Astrocyte (in vitro differentiated cells and primary cell): ENCODE results near the gene LLPH. TPM values are rescaled to one million over a fixed set of nuclear protein-coding genes. Genes with fewer than 3 reads are reported as not detected.

ENCODE experiments used
- DNase-seq: peaks from one replicate; pipeline ENCODE4 v3.0.0-alpha.2; 2010; ENCODE audit warnings: low read depth
- FAIRE-seq: peaks from 2 replicates; lab custom pipeline; 2011; peaks lifted over from hg19 to GRCh38; lab: Jason Lieb, UNC
- H2AFZ ChIP-seq: 2 replicates; pipeline ENCODE4 v1.6.0; 2012; ENCODE audit warnings: low read depth, low read length, inconsistent platforms
- H3K27ac ChIP-seq: 2 replicates; pipeline ENCODE4 v1.5.1; 2011; ENCODE audit warnings: low read depth, low read length, inconsistent platforms
- H3K27me3 ChIP-seq: 2 replicates; pipeline ENCODE4 v1.6.0; 2011; ENCODE audit warnings: low read length, inconsistent platforms; ENCODE audit not compliant: insufficient read depth
- H3K36me3 ChIP-seq: 2 replicates; pipeline ENCODE4 v1.5.1; 2011; ENCODE audit warnings: low read length, inconsistent platforms; ENCODE audit not compliant: insufficient read depth
- H3K4me1 ChIP-seq: 2 replicates; pipeline ENCODE4 v1.5.1; 2011; ENCODE audit warnings: low read length, inconsistent platforms; ENCODE audit not compliant: insufficient read depth
- H3K4me2 ChIP-seq: 2 replicates; pipeline ENCODE4 v1.6.0; 2012; ENCODE audit warnings: low read length, inconsistent platforms
- H3K4me3 ChIP-seq: 2 replicates; pipeline ENCODE4 v1.5.1; 2011; ENCODE audit warnings: low read depth, mild to moderate bottlenecking, low read length, inconsistent platforms; ENCODE audit not compliant: insufficient read depth
- H3K79me2 ChIP-seq: 2 replicates; pipeline ENCODE4 v1.6.0; 2012; ENCODE audit warnings: mild to moderate bottlenecking, low read length, inconsistent platforms; ENCODE audit not compliant: insufficient read depth
- H3K9ac ChIP-seq: 2 replicates; pipeline ENCODE4 v1.6.0; 2012; ENCODE audit warnings: mild to moderate bottlenecking, low read length, inconsistent platforms
- H3K9me3 ChIP-seq: 2 replicates; pipeline ENCODE4 v1.5.1; 2012; ENCODE audit warnings: low read depth, mild to moderate bottlenecking, low read length, inconsistent platforms; ENCODE audit not compliant: insufficient read depth
- H4K20me1 ChIP-seq: 2 replicates; pipeline ENCODE4 v1.6.0; 2012; ENCODE audit warnings: low read length, inconsistent platforms; ENCODE audit not compliant: insufficient read depth
- H3K27ac Mint-ChIP-seq: one replicate; pipeline ENCODE4 v1.8.0; 2021; ENCODE audit warnings: mild to moderate bottlenecking, mixed read lengths; ENCODE audit not compliant: unreplicated experiment
- H3K27me3 Mint-ChIP-seq: one replicate; pipeline ENCODE4 v1.8.0; 2021; ENCODE audit warnings: low read depth, mixed read lengths; ENCODE audit not compliant: unreplicated experiment
- H3K36me3 Mint-ChIP-seq: one replicate; pipeline ENCODE4 v1.8.0; 2021; ENCODE audit warnings: low read depth, mixed read lengths; ENCODE audit not compliant: unreplicated experiment
- H3K4me1 Mint-ChIP-seq: one replicate; pipeline ENCODE4 v1.8.0; 2021; ENCODE audit warnings: low read depth, mixed read lengths; ENCODE audit not compliant: unreplicated experiment
- H3K4me3 Mint-ChIP-seq: one replicate; pipeline ENCODE4 v1.8.0; 2021; ENCODE audit warnings: mild to moderate bottlenecking, moderate library complexity, mixed read lengths; ENCODE audit not compliant: unreplicated experiment
- H3K9me3 Mint-ChIP-seq: one replicate; pipeline ENCODE4 v1.8.0; 2021; ENCODE audit warnings: mild to moderate bottlenecking, mixed read lengths; ENCODE audit not compliant: unreplicated experiment
- CTCF ChIP-seq: IDR thresholded peaks from 2 replicates; pipeline ENCODE4 v1.5.1; 2011; ENCODE audit warnings: low read depth, mild to moderate bottlenecking, inconsistent platforms, low read length, moderate library complexity; ENCODE audit not compliant: insufficient read depth
- EZH2 ChIP-seq: IDR thresholded peaks from 2 replicates; pipeline ENCODE4 v1.6.1; 2012; ENCODE audit warnings: mild to moderate bottlenecking, low read length, inconsistent platforms; ENCODE audit not compliant: insufficient read depth
- total RNA-seq: library from RNA; stranded (reverse); gene quantifications from 2 replicates; pipeline ENCODE4 v1.2.1, GENCODE V29; 2021

LLPH gene
- total RNA-seq, 1 donor from 2014 or later, result 37.3 TPM

- no peak overlapping the region for H3K27ac Mint-ChIP-seq
- Histone ChIP-seq H3K27me3 (no peaks in the 10 kb centered on the region), H3K27ac (no peak overlapping the region), H3K36me3 (no peaks in the 10 kb centered on the region), H3K4me3 (no peak overlapping the region), H4K20me1 (no peaks in the 10 kb centered on the region), H2AFZ (no peak overlapping the region), H3K4me2 (no peak overlapping the region), H3K9me3 (no peaks in the 10 kb centered on the region), H3K4me1 (no peaks in the 10 kb centered on the region), H3K79me2 (no peaks in the 10 kb centered on the region), H3K9ac (no peak overlapping the region)
- FAIRE-seq (no peak), DNase-seq (no peak)
- peaks cover 2% of the 10 kb centered on the region for H3K36me3 Mint-ChIP-seq
- no peak overlapping the region for H3K4me3 Mint-ChIP-seq
- no peaks in the 10 kb centered on the region for H3K9me3 Mint-ChIP-seq
- H3K27me3 Mint-ChIP-seq, result no peaks in the 10 kb centered on the region
- H3K4me1 Mint-ChIP-seq, result peaks cover 8% of the 10 kb centered on the region
- TF ChIP-seq EZH2, result no peak
- no peak for TF ChIP-seq CTCF
Measured at GRCh38 chr12:66111605-66112004, 18.9 kb downstream of the LLPH start.

- Mint-ChIP-seq H3K27me3 (peaks cover 2% of the 10 kb centered on the region), H3K4me1 (peaks cover 8% of the 10 kb centered on the region), H3K36me3 (no peaks in the 10 kb centered on the region), H3K4me3 (no peak overlapping the region), H3K9me3 (no peaks in the 10 kb centered on the region), H3K27ac (no peak overlapping the region)
- Histone ChIP-seq H3K4me1 (no peaks in the 10 kb centered on the region), H3K27me3 (peaks cover 3% of the 10 kb centered on the region), H3K27ac (no peak overlapping the region), H3K36me3 (no peaks in the 10 kb centered on the region), H2AFZ (no peak overlapping the region), H3K9me3 (no peaks in the 10 kb centered on the region), H4K20me1 (no peaks in the 10 kb centered on the region), H3K79me2 (no peaks in the 10 kb centered on the region), H3K4me3 (no peak overlapping the region), H3K4me2 (no peak overlapping the region), H3K9ac (no peak overlapping the region)
- FAIRE-seq (no peak), DNase-seq (no peak)
- TF ChIP-seq CTCF (no peak), EZH2 (no peak)
Measured at GRCh38 chr12:66109056-66109455, 21.5 kb downstream of the LLPH start.

GRCh38 chr12:66108386-66108785 is 22.2 kb downstream of the LLPH start:
- no peak for DNase-seq
- Histone ChIP-seq H3K27ac (no peak overlapping the region), H3K9ac (no peak overlapping the region), H3K4me1 (no peaks in the 10 kb centered on the region), H3K4me3 (no peak overlapping the region), H4K20me1 (no peaks in the 10 kb centered on the region), H3K4me2 (no peak overlapping the region), H3K9me3 (no peaks in the 10 kb centered on the region), H3K36me3 (no peaks in the 10 kb centered on the region), H2AFZ (no peak overlapping the region), H3K27me3 (peaks cover 3% of the 10 kb centered on the region), H3K79me2 (no peaks in the 10 kb centered on the region)
- H3K4me1 Mint-ChIP-seq, result peaks cover 8% of the 10 kb centered on the region
- no peaks in the 10 kb centered on the region for H3K9me3 Mint-ChIP-seq
- H3K27ac Mint-ChIP-seq, result no peak overlapping the region
- H3K27me3 Mint-ChIP-seq, result peaks cover 2% of the 10 kb centered on the region
- no peaks in the 10 kb centered on the region for H3K36me3 Mint-ChIP-seq
- no peak for FAIRE-seq
- TF ChIP-seq EZH2 (no peak), CTCF (no peak)
- no peak overlapping the region for H3K4me3 Mint-ChIP-seq
